ENCODE measurements around the gene ATG13. TPM values are rescaled to one million over a fixed set of nuclear protein-coding genes. Genes with fewer than 3 reads are reported as not detected.

The ATG13 gene
- total RNA-seq, 2 donors from 2014 or later: 36.8 to 76.8 TPM

GRCh38 chr11:46612326-46612725, 5.0 kb upstream of the ATG13 start:
- intact Hi-C loops (cut with DNase I): no loop called here
- Histone ChIP-seq H3K4me1 (peaks cover 31% of the 10 kb centered on the region), H3K4me3 (no peak overlapping the region), H3K36me3 (replicated peaks in 1 of 2; ENCODE audit: insufficient read depth in 1 of 2, low read depth in 2 of 2) (no peaks in the 10 kb centered on the region), H3K27me3 (no peaks in the 10 kb centered on the region), H3K27ac (no peak overlapping the region), H3K9me3 (no peaks in the 10 kb centered on the region)
- DNase-seq: no peak
- ATAC-seq: no peak
- TF ChIP-seq POLR2A (IDR thresholded peaks at IDR 0.05): no peak
- TF ChIP-seq, protein P1, sequence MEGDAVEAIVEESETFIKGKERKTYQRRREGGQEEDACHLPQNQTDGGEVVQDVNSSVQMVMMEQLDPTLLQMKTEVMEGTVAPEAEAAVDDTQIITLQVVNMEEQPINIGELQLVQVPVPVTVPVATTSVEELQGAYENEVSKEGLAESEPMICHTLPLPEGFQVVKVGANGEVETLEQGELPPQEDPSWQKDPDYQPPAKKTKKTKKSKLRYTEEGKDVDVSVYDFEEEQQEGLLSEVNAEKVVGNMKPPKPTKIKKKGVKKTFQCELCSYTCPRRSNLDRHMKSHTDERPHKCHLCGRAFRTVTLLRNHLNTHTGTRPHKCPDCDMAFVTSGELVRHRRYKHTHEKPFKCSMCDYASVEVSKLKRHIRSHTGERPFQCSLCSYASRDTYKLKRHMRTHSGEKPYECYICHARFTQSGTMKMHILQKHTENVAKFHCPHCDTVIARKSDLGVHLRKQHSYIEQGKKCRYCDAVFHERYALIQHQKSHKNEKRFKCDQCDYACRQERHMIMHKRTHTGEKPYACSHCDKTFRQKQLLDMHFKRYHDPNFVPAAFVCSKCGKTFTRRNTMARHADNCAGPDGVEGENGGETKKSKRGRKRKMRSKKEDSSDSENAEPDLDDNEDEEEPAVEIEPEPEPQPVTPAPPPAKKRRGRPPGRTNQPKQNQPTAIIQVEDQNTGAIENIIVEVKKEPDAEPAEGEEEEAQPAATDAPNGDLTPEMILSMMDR (IDR thresholded peaks at IDR 0.05): no peak
- WGBS, 2 donors: 71 to 90% methylated on average over 2 of the region's 2 CpGs

DNA sequence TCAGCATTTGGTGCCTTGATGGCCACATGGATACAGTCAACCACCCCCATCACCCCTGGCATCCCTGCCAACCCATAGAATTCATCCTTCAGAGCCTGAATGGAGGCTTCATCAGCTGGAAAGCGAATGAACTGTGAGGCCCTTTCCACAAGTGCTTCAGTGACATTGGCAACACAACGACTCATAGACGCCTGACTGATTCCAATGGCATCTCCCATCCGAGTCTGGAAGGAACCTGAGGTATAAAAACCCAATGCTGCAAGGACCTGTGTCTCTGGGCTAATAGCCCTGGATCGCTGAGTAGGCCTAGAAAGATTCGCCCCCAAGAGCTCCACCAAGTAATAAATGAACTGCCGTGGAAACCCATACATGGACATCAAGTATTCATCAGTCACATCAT, 1.6 kb upstream of the ATG13 start:
- intact Hi-C loops (cut with DNase I): no loop called here
- no peaks in the 10 kb centered on the region for H3K36me3 ChIP-seq (replicated peaks in 1 of 2; ENCODE audit: insufficient read depth in 1 of 2, low read depth in 2 of 2)
- peaks cover 48% of the 10 kb centered on the region for H3K4me1 ChIP-seq
- H3K4me3 ChIP-seq: no peak overlapping the region
- peak overlapping the region in 1 of 4 donors; percentile 90 for H3K27ac ChIP-seq
- no peaks in the 10 kb centered on the region for H3K9me3 ChIP-seq
- WGBS, 2 donors: 95 to 96% methylated on average over 6 to 7 of the region's 7 CpGs
- H3K27me3 ChIP-seq: no peaks in the 10 kb centered on the region
- TF ChIP-seq, protein P1 (IDR thresholded peaks at IDR 0.05): no peak
- DNase-seq (no peak), ATAC-seq (no peak)

DNA sequence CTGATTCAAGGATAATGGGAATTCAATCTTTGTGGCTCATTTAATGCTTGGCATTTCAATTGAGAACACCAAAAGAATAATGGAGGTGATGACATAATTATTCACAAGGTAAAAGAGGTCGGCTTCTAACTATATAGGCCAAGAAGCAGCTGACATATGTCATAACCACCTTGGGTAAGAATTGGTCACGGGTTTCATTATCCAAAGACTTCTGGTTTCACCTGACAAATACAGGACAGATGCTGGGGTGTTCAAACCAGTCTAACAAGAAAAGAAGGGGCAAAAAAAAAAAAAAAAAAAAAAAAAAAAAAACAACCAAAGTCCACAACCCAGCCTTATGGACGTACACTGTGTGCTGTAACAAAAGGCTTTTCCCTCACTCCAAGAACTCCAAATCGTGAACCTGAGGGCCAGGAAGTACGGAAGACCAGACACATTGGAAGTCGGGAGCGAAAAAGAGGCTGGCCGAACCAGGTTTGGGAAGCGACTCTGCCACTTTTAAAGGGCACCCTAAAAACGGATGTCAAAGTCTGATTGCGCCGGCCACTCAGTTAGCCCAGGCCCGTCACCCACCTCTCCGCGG, 711 bp upstream of the ATG13 start:
- no peaks in the 10 kb centered on the region for H3K36me3 ChIP-seq (replicated peaks in 1 of 2; ENCODE audit: insufficient read depth in 1 of 2, low read depth in 2 of 2)
- WGBS, 2 donors: 1 to 2% methylated on average over 14 to 15 of the region's 15 CpGs
- peak overlapping the region; percentile 90 to 100 (median 97) for H3K27ac ChIP-seq
- TF ChIP-seq, protein P1 (IDR thresholded peaks at IDR 0.05): no peak
- TF ChIP-seq POLR2A (IDR thresholded peaks at IDR 0.05): peak in 2 of 3 donors; percentile 80 to 85
- H3K4me3 ChIP-seq: peak overlapping the region; percentile 95 to 99
- ATAC-seq: peak; percentile 26
- intact Hi-C loops (cut with DNase I): no loop called here
- H3K9me3 ChIP-seq: no peaks in the 10 kb centered on the region
- no peak for DNase-seq
- H3K27me3 ChIP-seq: no peaks in the 10 kb centered on the region
- H3K4me1 ChIP-seq: peaks cover 42% of the 10 kb centered on the region

DNA sequence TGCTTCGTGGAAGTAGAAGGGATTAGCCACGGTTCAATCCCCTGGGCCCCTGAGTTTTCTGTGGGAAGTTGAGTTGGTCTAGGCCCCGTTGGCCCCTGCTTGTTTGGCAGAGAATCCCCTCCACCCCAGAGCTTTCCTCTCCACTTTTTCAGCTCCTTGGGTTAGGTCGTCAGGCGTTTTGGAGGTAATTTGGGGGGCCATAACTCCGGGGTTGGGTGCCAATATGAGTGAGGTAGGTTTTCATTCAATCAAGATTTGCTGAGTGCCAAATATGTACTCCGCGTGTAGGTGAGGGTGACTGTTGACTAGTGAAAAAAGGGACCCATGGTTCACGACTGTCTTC, 590 bp downstream of the ATG13 start:
- TF ChIP-seq, protein P1 (IDR thresholded peaks at IDR 0.05): no peak
- TF ChIP-seq POLR2A (IDR thresholded peaks at IDR 0.05): no peak
- peak overlapping the region; percentile 95 to 99 for H3K4me3 ChIP-seq
- ATAC-seq (no peak), DNase-seq (no peak)
- no peaks in the 10 kb centered on the region for H3K27me3 ChIP-seq
- 0% methylated on average over 9 of the region's 9 CpGs for WGBS, 2 donors
- no peaks in the 10 kb centered on the region for H3K9me3 ChIP-seq
- H3K27ac ChIP-seq: peak overlapping the region; percentile 90 to 100 (median 97)
- no peaks in the 10 kb centered on the region for H3K36me3 ChIP-seq (replicated peaks in 1 of 2; ENCODE audit: insufficient read depth in 1 of 2, low read depth in 2 of 2)
- H3K4me1 ChIP-seq: peaks cover 35% of the 10 kb centered on the region
- intact Hi-C loops (cut with DNase I): no loop called here

DNA sequence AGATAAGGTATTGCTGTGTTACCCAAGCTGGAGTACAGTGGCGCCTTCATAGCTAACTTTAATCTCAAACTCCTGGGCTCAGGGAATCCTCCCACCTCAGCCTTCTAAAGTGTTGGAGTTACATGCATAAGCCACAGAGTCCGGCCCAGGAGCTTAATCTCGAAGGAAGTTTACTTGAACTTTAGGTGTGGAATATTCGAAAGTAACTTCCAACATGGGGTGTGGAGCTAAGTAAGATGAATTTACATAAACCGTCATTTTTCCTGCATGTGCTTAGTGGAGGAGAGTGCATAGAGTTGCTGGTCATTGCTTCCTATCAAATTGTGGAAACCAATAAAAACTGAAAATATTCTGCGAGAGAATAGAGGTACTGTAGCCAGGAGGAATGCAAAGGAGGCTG, 1.5 kb downstream of the ATG13 start:
- no peak for ATAC-seq
- no peak overlapping the region for H3K4me3 ChIP-seq
- intact Hi-C loops (cut with DNase I): no loop called here

More for the DNA sequence above, 1.5 kb downstream of the ATG13 start:
- no peaks in the 10 kb centered on the region for H3K9me3 ChIP-seq
- no peaks in the 10 kb centered on the region for H3K27me3 ChIP-seq
- peaks cover 35% of the 10 kb centered on the region for H3K4me1 ChIP-seq
- no peak for DNase-seq
- TF ChIP-seq, protein P1 (IDR thresholded peaks at IDR 0.05): no peak
- TF ChIP-seq POLR2A (IDR thresholded peaks at IDR 0.05): no peak
- H3K27ac ChIP-seq: no peak overlapping the region
- 22 to 31% methylated on average over 6 of the region's 6 CpGs for WGBS, 2 donors
- H3K36me3 ChIP-seq (replicated peaks in 1 of 2; ENCODE audit: insufficient read depth in 1 of 2, low read depth in 2 of 2): no peaks in the 10 kb centered on the region
